ENCODE results near the gene CAB39L.

CAB39L gene

DNA sequence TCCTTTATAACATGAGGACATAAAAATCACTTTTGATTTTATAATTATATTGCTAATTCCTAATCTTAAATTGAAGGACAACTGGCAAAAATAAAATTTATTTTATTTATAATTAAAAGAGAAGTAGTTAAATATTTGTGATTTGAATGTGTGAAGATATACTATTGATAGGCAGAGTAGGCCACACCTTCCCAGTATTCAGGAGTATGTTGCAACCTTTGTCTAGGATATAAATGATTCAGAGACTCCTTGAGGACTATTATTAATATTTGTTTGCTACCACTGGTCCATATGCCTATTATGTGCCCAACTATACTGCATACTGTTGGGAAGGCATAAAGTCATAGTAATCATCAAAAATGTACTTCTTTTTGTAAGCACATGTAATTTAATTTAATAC, 101.9 kb downstream of the CAB39L start:
- Histone ChIP-seq H3K79me2 (ENCODE audit: low read length) (no peaks in the 10 kb centered on the region), H3K4me1 (ENCODE audit: low read length) (no peaks in the 10 kb centered on the region), H4K20me1 (ENCODE audit: insufficient read depth, low read length) (no peaks in the 10 kb centered on the region), H3K4me3 (ENCODE audit: low read length) (no peak overlapping the region), H2AFZ (ENCODE audit: low read depth, low read length) (no peak overlapping the region), H3K9me3 (ENCODE audit: insufficient read depth, low read length) (no peaks in the 10 kb centered on the region), H3K9ac (ENCODE audit: low read length) (no peak overlapping the region), H3K4me2 (ENCODE audit: low read length) (no peak overlapping the region), H3K36me3 (replicated peaks; ENCODE audit: low read depth, low read length) (no peaks in the 10 kb centered on the region), H3K27ac (ENCODE audit: low read length) (no peak overlapping the region), H3K27me3 (ENCODE audit: low read depth, low read length) (no peaks in the 10 kb centered on the region)
- no peak for TF ChIP-seq EZH2phosphoT487 (IDR thresholded peaks at IDR 0.05; ENCODE audit: low read depth)
- TF ChIP-seq, protein P1, sequence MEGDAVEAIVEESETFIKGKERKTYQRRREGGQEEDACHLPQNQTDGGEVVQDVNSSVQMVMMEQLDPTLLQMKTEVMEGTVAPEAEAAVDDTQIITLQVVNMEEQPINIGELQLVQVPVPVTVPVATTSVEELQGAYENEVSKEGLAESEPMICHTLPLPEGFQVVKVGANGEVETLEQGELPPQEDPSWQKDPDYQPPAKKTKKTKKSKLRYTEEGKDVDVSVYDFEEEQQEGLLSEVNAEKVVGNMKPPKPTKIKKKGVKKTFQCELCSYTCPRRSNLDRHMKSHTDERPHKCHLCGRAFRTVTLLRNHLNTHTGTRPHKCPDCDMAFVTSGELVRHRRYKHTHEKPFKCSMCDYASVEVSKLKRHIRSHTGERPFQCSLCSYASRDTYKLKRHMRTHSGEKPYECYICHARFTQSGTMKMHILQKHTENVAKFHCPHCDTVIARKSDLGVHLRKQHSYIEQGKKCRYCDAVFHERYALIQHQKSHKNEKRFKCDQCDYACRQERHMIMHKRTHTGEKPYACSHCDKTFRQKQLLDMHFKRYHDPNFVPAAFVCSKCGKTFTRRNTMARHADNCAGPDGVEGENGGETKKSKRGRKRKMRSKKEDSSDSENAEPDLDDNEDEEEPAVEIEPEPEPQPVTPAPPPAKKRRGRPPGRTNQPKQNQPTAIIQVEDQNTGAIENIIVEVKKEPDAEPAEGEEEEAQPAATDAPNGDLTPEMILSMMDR (IDR thresholded peaks at IDR 0.05; ENCODE audit: low read depth, low read length), result no peak

DNA sequence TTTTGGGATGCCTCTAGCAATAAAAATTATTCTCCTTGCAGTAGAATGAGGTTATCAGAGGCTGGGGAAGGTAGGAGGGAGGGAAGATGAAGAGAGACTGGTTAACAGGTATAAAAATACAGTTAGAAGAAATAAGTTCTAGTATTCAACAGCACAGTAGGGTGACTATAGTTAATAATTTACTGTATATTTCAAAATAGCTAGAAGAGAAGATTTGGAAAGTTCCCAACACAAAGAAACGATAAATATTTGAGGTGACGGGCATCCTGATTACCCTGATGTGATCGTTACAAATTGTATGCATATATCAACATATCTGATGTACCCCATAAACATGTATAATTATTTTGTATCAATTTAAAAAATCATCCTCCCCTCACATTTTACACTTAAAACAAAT, 102.3 kb downstream of the CAB39L start:
- Histone ChIP-seq H3K4me2 (ENCODE audit: low read length) (no peak overlapping the region), H3K9me3 (ENCODE audit: insufficient read depth, low read length) (no peaks in the 10 kb centered on the region), H3K36me3 (replicated peaks; ENCODE audit: low read depth, low read length) (no peaks in the 10 kb centered on the region), H2AFZ (ENCODE audit: low read depth, low read length) (no peak overlapping the region), H3K27ac (ENCODE audit: low read length) (no peak overlapping the region), H3K9ac (ENCODE audit: low read length) (no peak overlapping the region), H3K4me3 (ENCODE audit: low read length) (no peak overlapping the region), H3K4me1 (ENCODE audit: low read length) (no peaks in the 10 kb centered on the region), H3K27me3 (ENCODE audit: low read depth, low read length) (no peaks in the 10 kb centered on the region), H3K79me2 (ENCODE audit: low read length) (no peaks in the 10 kb centered on the region), H4K20me1 (ENCODE audit: insufficient read depth, low read length) (no peaks in the 10 kb centered on the region)
- TF ChIP-seq EZH2phosphoT487 (IDR thresholded peaks at IDR 0.05; ENCODE audit: low read depth), result no peak
- TF ChIP-seq, protein P1 (IDR thresholded peaks at IDR 0.05; ENCODE audit: low read depth, low read length), result no peak

DNA sequence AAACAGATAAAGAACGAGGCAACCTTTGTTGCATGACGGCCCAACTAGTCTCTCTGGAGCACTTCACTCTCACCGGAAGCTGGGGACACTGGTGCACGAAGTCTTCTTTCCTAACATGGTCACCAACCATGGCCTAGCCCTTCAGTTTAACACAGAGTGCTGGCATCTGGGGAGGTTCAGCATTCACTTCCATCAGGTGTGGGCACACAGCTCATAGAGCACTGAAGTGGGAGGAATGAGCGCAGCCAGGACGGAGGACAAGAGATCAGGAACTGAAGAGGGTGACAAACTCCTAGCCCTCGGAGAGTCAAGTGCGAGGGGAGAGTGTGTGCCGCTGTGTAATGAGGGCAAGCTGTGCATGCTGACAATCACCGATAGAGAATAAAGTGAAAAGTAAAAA, 103.7 kb downstream of the CAB39L start:
- Histone ChIP-seq H3K4me1 (ENCODE audit: low read length) (no peaks in the 10 kb centered on the region), H3K27me3 (ENCODE audit: low read depth, low read length) (no peaks in the 10 kb centered on the region), H3K79me2 (ENCODE audit: low read length) (no peaks in the 10 kb centered on the region), H2AFZ (ENCODE audit: low read depth, low read length) (no peak overlapping the region), H3K36me3 (replicated peaks; ENCODE audit: low read depth, low read length) (no peaks in the 10 kb centered on the region), H3K4me3 (ENCODE audit: low read length) (no peak overlapping the region), H3K4me2 (ENCODE audit: low read length) (no peak overlapping the region), H4K20me1 (ENCODE audit: insufficient read depth, low read length) (no peaks in the 10 kb centered on the region), H3K27ac (ENCODE audit: low read length) (no peak overlapping the region), H3K9me3 (ENCODE audit: insufficient read depth, low read length) (no peaks in the 10 kb centered on the region), H3K9ac (ENCODE audit: low read length) (no peak overlapping the region)
- TF ChIP-seq, protein P1 (IDR thresholded peaks at IDR 0.05; ENCODE audit: low read depth, low read length), result no peak
- TF ChIP-seq EZH2phosphoT487 (IDR thresholded peaks at IDR 0.05; ENCODE audit: low read depth), result no peak

DNA sequence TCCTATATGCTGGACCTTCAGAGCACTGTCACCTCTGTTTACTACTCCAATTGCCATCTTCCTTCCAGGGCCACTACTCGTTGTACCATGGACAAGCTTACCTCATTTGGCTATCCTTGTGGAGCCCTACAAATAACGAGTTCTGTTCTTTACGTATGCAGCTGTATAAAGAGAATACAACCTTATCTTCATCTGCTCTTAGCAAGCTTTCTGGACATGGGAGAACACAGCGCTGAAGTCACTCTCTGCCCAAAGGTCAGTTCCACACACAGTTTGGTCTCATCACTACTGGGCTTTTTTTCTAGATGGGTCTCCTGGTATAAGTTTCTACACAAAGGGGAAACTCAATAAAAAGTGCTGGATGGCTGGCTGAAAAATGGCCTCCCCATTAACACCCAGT, 107.2 kb downstream of the CAB39L start:
- Histone ChIP-seq H2AFZ (ENCODE audit: low read depth, low read length) (no peak overlapping the region), H3K4me3 (ENCODE audit: low read length) (no peak overlapping the region), H3K4me1 (ENCODE audit: low read length) (no peaks in the 10 kb centered on the region), H3K27me3 (ENCODE audit: low read depth, low read length) (peaks cover 8% of the 10 kb centered on the region; the same call in 1 of the 2 replicates), H4K20me1 (ENCODE audit: insufficient read depth, low read length) (no peaks in the 10 kb centered on the region), H3K4me2 (ENCODE audit: low read length) (no peak overlapping the region), H3K9me3 (ENCODE audit: insufficient read depth, low read length) (no peaks in the 10 kb centered on the region), H3K36me3 (replicated peaks; ENCODE audit: low read depth, low read length) (no peaks in the 10 kb centered on the region), H3K79me2 (ENCODE audit: low read length) (no peaks in the 10 kb centered on the region), H3K27ac (ENCODE audit: low read length) (no peak overlapping the region), H3K9ac (ENCODE audit: low read length) (no peak overlapping the region)
- TF ChIP-seq EZH2phosphoT487 (IDR thresholded peaks at IDR 0.05; ENCODE audit: low read depth), result no peak
- TF ChIP-seq, protein P1 (IDR thresholded peaks at IDR 0.05; ENCODE audit: low read depth, low read length), result no peak

Measured in OCI-LY3 (cell line).